ENCODE measurements around the gene BTD. TPM values are rescaled to one million over a fixed set of nuclear protein-coding genes. Genes with fewer than 3 reads are reported as not detected.

Gene BTD
- polyA plus RNA-seq, 3 donors from 2014 or later = 25.0 to 32.7 (median 32.3) TPM

Other genes with a start within 250 kb of the BTD start
- 10 to 100 TPM in 2 of 3 donors, 1 to 10 TPM in 1; 2.3 to 20.3 (median 13.1) TPM for gene METTL6, start 174.2 kb upstream of the BTD start, polyA plus RNA-seq
- 10 to 100 TPM; 14.4 to 24.0 (median 14.6) TPM for gene EAF1, start 174.1 kb upstream of the BTD start, polyA plus RNA-seq
- 10 to 100 TPM; 13.3 to 27.8 (median 18.8) TPM for gene COLQ, start 80.0 kb upstream of the BTD start, polyA plus RNA-seq
- 10 to 100 TPM; 29.9 to 38.9 (median 32.3) TPM for gene HACL1, start 176 bp upstream of the BTD start, polyA plus RNA-seq
- gene ANKRD28, start 196.2 kb downstream of the BTD start, polyA plus RNA-seq = 1 to 10 TPM; 5.2 to 9.6 (median 5.9) TPM

All from immature natural killer cell (primary cell).